ENCODE results near the gene SH3BGR.

The SH3BGR gene

GRCh38 chr21:39480271-39480670 is 28.5 kb downstream of the SH3BGR start:
- H3K27ac ChIP-seq (ENCODE audit: low read length) = no peak overlapping the region
- no peak for DNase-seq (ENCODE audit: low read depth, low spot score)
- WGBS (ENCODE audit: insufficient coverage, insufficient read length) = no CpG with 5 or more reads among the region's 4 CpGs
- H3K4me3 ChIP-seq (ENCODE audit: low read length) = no peak overlapping the region
- no peaks in the 10 kb centered on the region for H3K27me3 ChIP-seq (ENCODE audit: control insufficient read depth, insufficient read depth, low read length)
- no peaks in the 10 kb centered on the region for H3K36me3 ChIP-seq (ENCODE audit: control insufficient read depth, insufficient read depth, low read length)
- H3K9me3 ChIP-seq (ENCODE audit: control insufficient read depth, insufficient read depth, low read length) = no peaks in the 10 kb centered on the region
- no peaks in the 10 kb centered on the region for H3K4me1 ChIP-seq (ENCODE audit: control insufficient read depth, insufficient read depth, low read length)

GRCh38 chr21:39481886-39482285 is 30.1 kb downstream of the SH3BGR start:
- Histone ChIP-seq H3K27ac (ENCODE audit: low read length) (no peak overlapping the region), H3K4me1 (ENCODE audit: control insufficient read depth, insufficient read depth, low read length) (no peaks in the 10 kb centered on the region), H3K9me3 (ENCODE audit: control insufficient read depth, insufficient read depth, low read length) (no peaks in the 10 kb centered on the region), H3K27me3 (ENCODE audit: control insufficient read depth, insufficient read depth, low read length) (no peaks in the 10 kb centered on the region), H3K36me3 (ENCODE audit: control insufficient read depth, insufficient read depth, low read length) (no peaks in the 10 kb centered on the region), H3K4me3 (ENCODE audit: low read length) (no peak overlapping the region)
- no CpG with 5 or more reads among the region's 3 CpGs for WGBS (ENCODE audit: insufficient coverage, insufficient read length)
- no peak for DNase-seq (ENCODE audit: low read depth, low spot score)

- Histone ChIP-seq H3K4me3 (ENCODE audit: low read length) (no peak overlapping the region), H3K36me3 (ENCODE audit: control insufficient read depth, insufficient read depth, low read length) (no peaks in the 10 kb centered on the region), H3K27ac (ENCODE audit: low read length) (no peak overlapping the region), H3K4me1 (ENCODE audit: control insufficient read depth, insufficient read depth, low read length) (no peaks in the 10 kb centered on the region), H3K9me3 (ENCODE audit: control insufficient read depth, insufficient read depth, low read length) (no peaks in the 10 kb centered on the region), H3K27me3 (ENCODE audit: control insufficient read depth, insufficient read depth, low read length) (no peaks in the 10 kb centered on the region)
- no peak for DNase-seq (ENCODE audit: low read depth, low spot score)
- no CpG with 5 or more reads among the region's 1 CpG for WGBS (ENCODE audit: insufficient coverage, insufficient read length)
These were observed 32.1 kb downstream of the SH3BGR start for GRCh38 chr21:39483917-39484316.

- no CpG with 5 or more reads among the region's 6 CpGs for WGBS (ENCODE audit: insufficient coverage, insufficient read length)
- no peaks in the 10 kb centered on the region for H3K27me3 ChIP-seq (ENCODE audit: control insufficient read depth, insufficient read depth, low read length)
- no peaks in the 10 kb centered on the region for H3K9me3 ChIP-seq (ENCODE audit: control insufficient read depth, insufficient read depth, low read length)
- H3K36me3 ChIP-seq (ENCODE audit: control insufficient read depth, insufficient read depth, low read length) = no peaks in the 10 kb centered on the region
- no peak overlapping the region for H3K27ac ChIP-seq (ENCODE audit: low read length)
- H3K4me1 ChIP-seq (ENCODE audit: control insufficient read depth, insufficient read depth, low read length) = no peaks in the 10 kb centered on the region
- H3K4me3 ChIP-seq (ENCODE audit: low read length) = no peak overlapping the region
- no peak for DNase-seq (ENCODE audit: low read depth, low spot score)
These were observed 33.0 kb downstream of the SH3BGR start for GRCh38 chr21:39484711-39485276.

- Histone ChIP-seq H3K9me3 (ENCODE audit: control insufficient read depth, insufficient read depth, low read length) (no peaks in the 10 kb centered on the region), H3K27ac (ENCODE audit: low read length) (no peak overlapping the region), H3K36me3 (ENCODE audit: control insufficient read depth, insufficient read depth, low read length) (no peaks in the 10 kb centered on the region), H3K4me1 (ENCODE audit: control insufficient read depth, insufficient read depth, low read length) (no peaks in the 10 kb centered on the region), H3K27me3 (ENCODE audit: control insufficient read depth, insufficient read depth, low read length) (no peaks in the 10 kb centered on the region), H3K4me3 (ENCODE audit: low read length) (no peak overlapping the region)
- no peak for DNase-seq (ENCODE audit: low read depth, low spot score)
- WGBS (ENCODE audit: insufficient coverage, insufficient read length) = no CpG with 5 or more reads among the region's 1 CpG
These were observed 37.7 kb downstream of the SH3BGR start for GRCh38 chr21:39489380-39489924.

GRCh38 chr21:39499156-39499555 is 47.4 kb downstream of the SH3BGR start:
- no peak overlapping the region for H3K27ac ChIP-seq (ENCODE audit: low read length)
- no peaks in the 10 kb centered on the region for H3K4me1 ChIP-seq (ENCODE audit: control insufficient read depth, insufficient read depth, low read length)
- H3K36me3 ChIP-seq (ENCODE audit: control insufficient read depth, insufficient read depth, low read length) = no peaks in the 10 kb centered on the region
- no CpG with 5 or more reads among the region's 1 CpG for WGBS (ENCODE audit: insufficient coverage, insufficient read length)
- H3K27me3 ChIP-seq (ENCODE audit: control insufficient read depth, insufficient read depth, low read length) = no peaks in the 10 kb centered on the region
- no peak overlapping the region for H3K4me3 ChIP-seq (ENCODE audit: low read length)
- H3K9me3 ChIP-seq (ENCODE audit: control insufficient read depth, insufficient read depth, low read length) = no peaks in the 10 kb centered on the region
- DNase-seq (ENCODE audit: low read depth, low spot score) = no peak

GRCh38 chr21:39502631-39503030 is 50.9 kb downstream of the SH3BGR start:
- no CpG with 5 or more reads among the region's 7 CpGs for WGBS (ENCODE audit: insufficient coverage, insufficient read length)

GRCh38 chr21:39503123-39503762 is 51.5 kb downstream of the SH3BGR start:
- no peaks in the 10 kb centered on the region for H3K9me3 ChIP-seq (ENCODE audit: control insufficient read depth, insufficient read depth, low read length)
- no CpG with 5 or more reads among the region's 1 CpG for WGBS (ENCODE audit: insufficient coverage, insufficient read length)
- no peaks in the 10 kb centered on the region for H3K4me1 ChIP-seq (ENCODE audit: control insufficient read depth, insufficient read depth, low read length)
- H3K36me3 ChIP-seq (ENCODE audit: control insufficient read depth, insufficient read depth, low read length) = no peaks in the 10 kb centered on the region
- no peak for DNase-seq (ENCODE audit: low read depth, low spot score)
- H3K4me3 ChIP-seq (ENCODE audit: low read length) = no peak overlapping the region
- no peaks in the 10 kb centered on the region for H3K27me3 ChIP-seq (ENCODE audit: control insufficient read depth, insufficient read depth, low read length)
- no peak overlapping the region for H3K27ac ChIP-seq (ENCODE audit: low read length)

More at GRCh38 chr21:39502631-39503030, 50.9 kb downstream of the SH3BGR start:
- Histone ChIP-seq H3K4me1 (ENCODE audit: control insufficient read depth, insufficient read depth, low read length) (no peaks in the 10 kb centered on the region), H3K36me3 (ENCODE audit: control insufficient read depth, insufficient read depth, low read length) (no peaks in the 10 kb centered on the region), H3K27me3 (ENCODE audit: control insufficient read depth, insufficient read depth, low read length) (no peaks in the 10 kb centered on the region), H3K27ac (ENCODE audit: low read length) (no peak overlapping the region), H3K4me3 (ENCODE audit: low read length) (no peak overlapping the region), H3K9me3 (ENCODE audit: control insufficient read depth, insufficient read depth, low read length) (no peaks in the 10 kb centered on the region)
- DNase-seq (ENCODE audit: low read depth, low spot score) = no peak

- no CpG with 5 or more reads among the region's 6 CpGs for WGBS (ENCODE audit: insufficient coverage, insufficient read length)
- no peak for DNase-seq (ENCODE audit: low read depth, low spot score)
- Histone ChIP-seq H3K36me3 (ENCODE audit: control insufficient read depth, insufficient read depth, low read length) (no peaks in the 10 kb centered on the region), H3K27ac (ENCODE audit: low read length) (no peak overlapping the region), H3K9me3 (ENCODE audit: control insufficient read depth, insufficient read depth, low read length) (no peaks in the 10 kb centered on the region), H3K4me3 (ENCODE audit: low read length) (no peak overlapping the region), H3K4me1 (ENCODE audit: control insufficient read depth, insufficient read depth, low read length) (no peaks in the 10 kb centered on the region), H3K27me3 (ENCODE audit: control insufficient read depth, insufficient read depth, low read length) (no peaks in the 10 kb centered on the region)
These were observed 52.5 kb downstream of the SH3BGR start for GRCh38 chr21:39504230-39504629.

- H3K36me3 ChIP-seq (ENCODE audit: control insufficient read depth, insufficient read depth, low read length) = no peaks in the 10 kb centered on the region
- no peaks in the 10 kb centered on the region for H3K4me1 ChIP-seq (ENCODE audit: control insufficient read depth, insufficient read depth, low read length)
- DNase-seq (ENCODE audit: low read depth, low spot score) = no peak
- WGBS (ENCODE audit: insufficient coverage, insufficient read length) = no CpG with 5 or more reads among the region's 1 CpG
- H3K27me3 ChIP-seq (ENCODE audit: control insufficient read depth, insufficient read depth, low read length) = no peaks in the 10 kb centered on the region
- H3K27ac ChIP-seq (ENCODE audit: low read length) = no peak overlapping the region
- no peak overlapping the region for H3K4me3 ChIP-seq (ENCODE audit: low read length)
- no peaks in the 10 kb centered on the region for H3K9me3 ChIP-seq (ENCODE audit: control insufficient read depth, insufficient read depth, low read length)
These were observed 58.5 kb downstream of the SH3BGR start for GRCh38 chr21:39510240-39510639.

GRCh38 chr21:39511102-39511501 is 59.3 kb downstream of the SH3BGR start:
- no peaks in the 10 kb centered on the region for H3K9me3 ChIP-seq (ENCODE audit: control insufficient read depth, insufficient read depth, low read length)
- H3K27ac ChIP-seq (ENCODE audit: low read length) = no peak overlapping the region
- H3K4me3 ChIP-seq (ENCODE audit: low read length) = no peak overlapping the region
- 100% methylated on average over 3 of the region's 3 CpGs for whole genome bisulfite sequencing (ENCODE audit: insufficient coverage, insufficient read length)
- no peaks in the 10 kb centered on the region; the same call in 1 of the 2 replicates for H3K27me3 ChIP-seq (ENCODE audit: control insufficient read depth, insufficient read depth, low read length)
- no peaks in the 10 kb centered on the region for H3K4me1 ChIP-seq (ENCODE audit: control insufficient read depth, insufficient read depth, low read length)
- DNase-seq (ENCODE audit: low read depth, low spot score) = no peak
- H3K36me3 ChIP-seq (ENCODE audit: control insufficient read depth, insufficient read depth, low read length) = no peaks in the 10 kb centered on the region
